Measurements from ENCODE around the gene MKKS.

Gene MKKS

DNA sequence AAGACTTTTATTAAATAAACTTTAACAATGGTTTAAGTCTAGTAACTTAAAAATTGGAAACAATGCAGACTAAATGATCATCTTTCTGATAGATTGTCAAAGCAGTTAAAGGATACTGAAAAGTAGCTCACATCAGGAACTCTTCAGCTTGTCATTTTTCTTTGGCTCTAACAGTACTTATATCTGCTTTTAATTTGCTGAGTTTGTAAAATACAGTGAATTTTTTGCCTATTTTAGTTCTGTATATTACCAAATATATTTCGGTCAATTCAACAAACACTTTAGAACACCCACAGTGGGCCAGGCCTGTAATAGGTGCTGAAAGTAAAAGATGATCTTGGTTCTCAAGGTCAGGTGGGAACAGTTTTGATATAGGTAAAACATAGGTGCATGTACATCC lies 22.3 kb downstream of the MKKS start:
- ATAC-seq (ENCODE audit: low read depth) (no peak), DNase-seq (ENCODE audit: low spot score) (no peak)
- Histone ChIP-seq H3K36me3 (ENCODE audit: low read depth) (peaks cover 63% of the 10 kb centered on the region), H3K4me3 (ENCODE audit: severe bottlenecking) (no peak overlapping the region), H3K9me3 (ENCODE audit: severe bottlenecking) (no peaks in the 10 kb centered on the region), H3K27ac (ENCODE audit: poor library complexity, severe bottlenecking) (no peak overlapping the region), H3K4me1 (ENCODE audit: insufficient read depth, poor library complexity, severe bottlenecking) (peaks cover 24% of the 10 kb centered on the region), H3K27me3 (ENCODE audit: insufficient read depth, poor library complexity, severe bottlenecking) (no peaks in the 10 kb centered on the region)
- no peak for TF ChIP-seq CTCF (IDR thresholded peaks at IDR 0.05; ENCODE audit: poor library complexity, severe bottlenecking)

DNA sequence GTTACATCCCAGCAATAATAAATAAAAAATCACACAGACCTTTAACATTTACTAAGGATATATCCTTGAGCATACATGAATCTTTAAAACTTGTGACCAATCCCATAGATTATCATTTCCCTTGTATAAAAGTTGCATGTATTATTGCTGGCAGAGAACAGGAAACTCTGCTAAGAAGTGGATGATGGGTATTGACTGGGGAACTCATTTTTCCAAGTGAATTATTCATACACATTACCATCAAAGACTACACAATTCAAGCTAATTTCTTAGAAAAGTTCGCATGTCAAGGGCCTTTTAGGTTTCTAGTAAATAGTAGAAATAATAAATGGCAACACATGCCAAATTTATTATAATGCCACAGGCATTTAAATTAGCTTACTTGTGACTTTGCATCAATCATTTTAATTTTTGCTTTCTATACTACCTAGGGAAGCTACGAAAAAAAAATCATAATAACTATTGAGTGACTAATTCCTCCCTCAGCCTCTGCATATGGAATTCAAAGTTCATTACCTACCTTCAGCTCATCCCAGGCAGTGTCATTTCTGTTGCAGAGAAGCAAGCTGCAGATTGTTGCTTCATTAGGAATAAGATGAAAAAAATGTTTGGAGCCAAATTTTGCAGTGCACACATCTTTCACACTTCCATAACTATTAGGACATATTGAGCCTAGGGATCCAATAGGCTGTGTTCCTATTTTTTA lies 25.8 kb downstream of the MKKS start:
- H3K36me3 ChIP-seq (ENCODE audit: low read depth), result peaks cover 47% of the 10 kb centered on the region
- H3K27ac ChIP-seq (ENCODE audit: poor library complexity, severe bottlenecking), result no peak overlapping the region
- no peaks in the 10 kb centered on the region for H3K27me3 ChIP-seq (ENCODE audit: insufficient read depth, poor library complexity, severe bottlenecking)
- no peaks in the 10 kb centered on the region for H3K9me3 ChIP-seq (ENCODE audit: severe bottlenecking)
- H3K4me1 ChIP-seq (ENCODE audit: insufficient read depth, poor library complexity, severe bottlenecking), result no peaks in the 10 kb centered on the region
- DNase-seq (ENCODE audit: low spot score), result no peak
- ATAC-seq (ENCODE audit: low read depth), result no peak
- H3K4me3 ChIP-seq (ENCODE audit: severe bottlenecking), result no peak overlapping the region
- TF ChIP-seq CTCF (IDR thresholded peaks at IDR 0.05; ENCODE audit: poor library complexity, severe bottlenecking), result no peak

DNA sequence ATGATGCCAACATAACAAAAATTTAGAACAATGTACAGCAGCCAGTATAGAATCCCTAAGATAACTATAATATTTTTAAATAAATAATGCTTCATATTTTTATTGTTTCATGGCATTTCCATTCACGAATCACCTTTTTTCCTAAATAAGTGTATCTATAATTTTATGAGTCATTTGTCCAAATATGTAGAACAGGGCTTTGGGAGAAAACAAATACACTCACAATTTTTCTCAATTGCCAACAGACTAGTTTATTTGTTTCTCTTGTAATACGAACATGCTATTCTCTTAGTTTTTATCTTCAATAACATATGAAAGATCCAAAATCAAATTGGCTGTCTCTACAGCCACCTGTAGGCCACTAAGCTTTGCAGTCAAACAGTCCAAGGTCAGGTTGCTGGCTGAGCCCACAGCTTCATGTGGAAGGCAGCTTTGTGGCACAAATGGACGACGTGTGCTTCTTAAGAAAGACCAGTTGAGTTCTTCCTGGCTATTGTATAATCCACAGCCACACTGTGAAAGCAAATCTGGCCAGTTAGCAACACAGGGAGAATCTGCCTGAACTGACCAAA lies 29.0 kb downstream of the MKKS start:
- TF ChIP-seq CTCF (IDR thresholded peaks at IDR 0.05; ENCODE audit: poor library complexity, severe bottlenecking), result no peak
- Histone ChIP-seq H3K27me3 (ENCODE audit: insufficient read depth, poor library complexity, severe bottlenecking) (no peaks in the 10 kb centered on the region), H3K4me3 (ENCODE audit: severe bottlenecking) (no peak overlapping the region), H3K9me3 (ENCODE audit: severe bottlenecking) (no peaks in the 10 kb centered on the region), H3K27ac (ENCODE audit: poor library complexity, severe bottlenecking) (no peak overlapping the region), H3K4me1 (ENCODE audit: insufficient read depth, poor library complexity, severe bottlenecking) (no peaks in the 10 kb centered on the region), H3K36me3 (ENCODE audit: low read depth) (peaks cover 26% of the 10 kb centered on the region)
- ATAC-seq (ENCODE audit: low read depth), result no peak
- no peak for DNase-seq (ENCODE audit: low spot score)

- no peaks in the 10 kb centered on the region for H3K27me3 ChIP-seq (ENCODE audit: insufficient read depth, poor library complexity, severe bottlenecking)
- ATAC-seq (ENCODE audit: low read depth) (no peak), DNase-seq (ENCODE audit: low spot score) (no peak)
- H3K36me3 ChIP-seq (ENCODE audit: low read depth), result peaks cover 26% of the 10 kb centered on the region
- TF ChIP-seq CTCF (IDR thresholded peaks at IDR 0.05; ENCODE audit: poor library complexity, severe bottlenecking), result no peak
- no peak overlapping the region for H3K27ac ChIP-seq (ENCODE audit: poor library complexity, severe bottlenecking)
- H3K9me3 ChIP-seq (ENCODE audit: severe bottlenecking), result no peaks in the 10 kb centered on the region
- H3K4me1 ChIP-seq (ENCODE audit: insufficient read depth, poor library complexity, severe bottlenecking), result no peaks in the 10 kb centered on the region
- no peak overlapping the region for H3K4me3 ChIP-seq (ENCODE audit: severe bottlenecking)
Observed at GRCh38 chr20:10404023-10404628, 29.9 kb downstream of the MKKS start.
